ENCODE measurements around the gene CNPY2. TPM values are rescaled to one million over a fixed set of nuclear protein-coding genes. Genes with fewer than 3 reads are reported as not detected.

CNPY2 gene
- total RNA-seq, 1 experiment from 2014 or later: 193 TPM

GRCh38 chr12:56351325-56351724 lies 35.5 kb upstream of the CNPY2 start (continued):
- TF ChIP-seq AFF4 (CRISPR knock-in tag; IDR thresholded peaks at IDR 0.05; ENCODE audit: borderline replicate concordance) (no peak), SMAD3 (CRISPR knock-in tag; IDR thresholded peaks at IDR 0.05; ENCODE audit: borderline replicate concordance) (no peak), RELA (CRISPR knock-in tag; IDR thresholded peaks at IDR 0.05; ENCODE audit: borderline replicate concordance) (no peak), NR2C2 (CRISPR knock-in tag; IDR thresholded peaks at IDR 0.05) (no peak), TCF7 (CRISPR knock-in tag; IDR thresholded peaks at IDR 0.05; ENCODE audit: low read depth) (no peak), GRHL2 (CRISPR knock-in tag; IDR thresholded peaks at IDR 0.05; ENCODE audit: insufficient replicate concordance, severe bottlenecking) (no peak), SP1 (CRISPR knock-in tag; conservative IDR thresholded peaks at IDR 0.05) (no peak), GTF2I (CRISPR knock-in tag; conservative IDR thresholded peaks at IDR 0.05) (no peak), ETV6 (CRISPR knock-in tag; IDR thresholded peaks at IDR 0.05) (no peak), ELF4 (CRISPR knock-in tag; IDR thresholded peaks at IDR 0.05; ENCODE audit: low read depth) (no peak), MYBL2 (CRISPR knock-in tag; IDR thresholded peaks at IDR 0.05) (no peak)
- TF ChIP-seq, protein P1, sequence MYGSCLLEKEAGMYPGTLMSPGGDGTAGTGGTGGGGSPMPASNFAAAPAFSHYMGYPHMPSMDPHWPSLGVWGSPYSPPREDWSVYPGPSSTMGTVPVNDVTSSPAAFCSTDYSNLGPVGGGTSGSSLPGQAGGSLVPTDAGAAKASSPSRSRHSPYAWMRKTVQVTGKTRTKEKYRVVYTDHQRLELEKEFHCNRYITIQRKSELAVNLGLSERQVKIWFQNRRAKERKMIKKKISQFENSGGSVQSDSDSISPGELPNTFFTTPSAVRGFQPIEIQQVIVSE (CRISPR knock-in tag; IDR thresholded peaks at IDR 0.05; ENCODE audit: borderline replicate concordance): no peak
- TF ChIP-seq, protein P2, sequence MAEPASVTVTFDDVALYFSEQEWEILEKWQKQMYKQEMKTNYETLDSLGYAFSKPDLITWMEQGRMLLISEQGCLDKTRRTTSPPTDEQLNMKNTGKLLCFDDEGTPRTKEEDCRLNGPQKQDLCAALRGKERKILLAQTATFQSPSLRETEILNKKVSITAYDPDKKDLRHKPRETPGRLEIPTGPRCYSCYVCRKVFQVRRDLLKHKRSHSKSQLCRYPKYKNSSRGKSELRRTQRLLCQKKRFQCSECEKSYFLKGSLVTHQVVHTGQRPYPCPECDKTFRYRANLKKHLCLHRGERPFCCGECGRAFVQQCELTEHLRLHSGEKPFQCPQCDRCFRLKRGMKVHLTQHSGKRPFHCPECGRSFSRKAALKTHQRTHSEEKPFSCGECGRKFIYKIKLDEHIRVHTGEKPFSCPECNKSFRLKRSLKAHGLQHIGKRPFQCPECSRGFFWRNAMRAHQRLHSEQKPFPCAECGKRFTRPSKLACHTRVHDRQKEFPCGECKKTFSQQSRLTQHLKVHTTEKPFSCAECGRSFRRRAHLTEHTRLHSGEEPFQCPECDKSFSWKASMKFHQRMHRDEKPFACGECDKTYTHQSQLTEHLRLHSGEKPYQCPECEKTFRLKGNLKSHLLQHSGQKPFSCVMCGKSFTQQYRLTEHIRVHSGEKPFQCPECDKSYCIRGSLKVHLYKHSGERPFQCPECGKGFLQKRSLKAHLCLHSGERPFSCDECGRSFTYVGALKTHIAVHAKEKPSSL (CRISPR knock-in tag; conservative IDR thresholded peaks at IDR 0.05): no peak

DNA sequence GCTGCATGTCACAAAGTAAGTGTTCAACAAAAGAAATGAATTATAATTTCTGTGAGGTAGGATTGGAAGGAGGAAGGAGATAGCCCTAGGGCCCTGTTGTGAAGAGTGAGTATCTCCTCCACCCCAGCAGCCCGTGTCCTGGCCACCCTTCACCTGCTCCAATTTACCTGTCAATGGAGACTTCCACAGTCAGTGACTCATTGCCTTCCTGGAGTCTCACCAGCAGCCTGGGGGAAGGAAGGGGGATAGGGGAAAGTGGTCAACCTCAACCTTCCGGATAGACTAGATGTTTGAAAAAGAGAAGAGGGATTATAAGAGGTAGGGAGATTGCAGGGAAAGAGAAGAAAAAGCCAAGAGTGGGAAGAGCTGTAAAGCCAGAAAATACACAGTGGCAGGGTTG lies 34.9 kb upstream of the CNPY2 start:
- no peaks in the 10 kb centered on the region for H3K4me1 Mint-ChIP-seq
- no peaks in the 10 kb centered on the region for H3K9me3 Mint-ChIP-seq
- CTCF ChIA-PET: no interaction called here
- POLR2A ChIA-PET: no interaction called here
- no peak for DNase-seq (ENCODE audit: low spot score)
- ATAC-seq: no peak
- no peaks in the 10 kb centered on the region; the same call in 1 of the 2 replicates for H3K27me3 Mint-ChIP-seq (ENCODE audit: low read depth)
- no peak overlapping the region for H3K27ac Mint-ChIP-seq
- no peak overlapping the region for H3K4me3 Mint-ChIP-seq
- H3K36me3 Mint-ChIP-seq: peaks cover 53% of the 10 kb centered on the region
- TF ChIP-seq ZNF138 (CRISPR knock-in tag; conservative IDR thresholded peaks at IDR 0.05) (no peak), NFATC4 (CRISPR knock-in tag; IDR thresholded peaks at IDR 0.05) (no peak), GRHL2 (CRISPR knock-in tag; IDR thresholded peaks at IDR 0.05; ENCODE audit: insufficient replicate concordance, severe bottlenecking) (no peak), HMGA2 (CRISPR knock-in tag; IDR thresholded peaks at IDR 0.05) (no peak), TP53 (CRISPR knock-in tag; IDR thresholded peaks at IDR 0.05) (no peak), ZNF416 (CRISPR knock-in tag; IDR thresholded peaks at IDR 0.05) (no peak), PRRX2 (CRISPR knock-in tag; IDR thresholded peaks at IDR 0.05) (no peak), SMAD4 (CRISPR knock-in tag; IDR thresholded peaks at IDR 0.05) (no peak), TEAD4 (CRISPR knock-in tag; IDR thresholded peaks at IDR 0.05) (no peak), E2F4 (CRISPR knock-in tag; IDR thresholded peaks at IDR 0.05; ENCODE audit: borderline replicate concordance, low read depth) (no peak), KAT7 (CRISPR knock-in tag; IDR thresholded peaks at IDR 0.05; ENCODE audit: borderline replicate concordance) (no peak), PREB (CRISPR knock-in tag; IDR thresholded peaks at IDR 0.05; ENCODE audit: borderline replicate concordance) (no peak), ZNF423 (CRISPR knock-in tag; IDR thresholded peaks at IDR 0.05) (no peak)
- TF ChIP-seq, protein P3, sequence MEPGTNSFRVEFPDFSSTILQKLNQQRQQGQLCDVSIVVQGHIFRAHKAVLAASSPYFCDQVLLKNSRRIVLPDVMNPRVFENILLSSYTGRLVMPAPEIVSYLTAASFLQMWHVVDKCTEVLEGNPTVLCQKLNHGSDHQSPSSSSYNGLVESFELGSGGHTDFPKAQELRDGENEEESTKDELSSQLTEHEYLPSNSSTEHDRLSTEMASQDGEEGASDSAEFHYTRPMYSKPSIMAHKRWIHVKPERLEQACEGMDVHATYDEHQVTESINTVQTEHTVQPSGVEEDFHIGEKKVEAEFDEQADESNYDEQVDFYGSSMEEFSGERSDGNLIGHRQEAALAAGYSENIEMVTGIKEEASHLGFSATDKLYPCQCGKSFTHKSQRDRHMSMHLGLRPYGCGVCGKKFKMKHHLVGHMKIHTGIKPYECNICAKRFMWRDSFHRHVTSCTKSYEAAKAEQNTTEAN (CRISPR knock-in tag; IDR thresholded peaks at IDR 0.05): no peak
- TF ChIP-seq, protein P4, sequence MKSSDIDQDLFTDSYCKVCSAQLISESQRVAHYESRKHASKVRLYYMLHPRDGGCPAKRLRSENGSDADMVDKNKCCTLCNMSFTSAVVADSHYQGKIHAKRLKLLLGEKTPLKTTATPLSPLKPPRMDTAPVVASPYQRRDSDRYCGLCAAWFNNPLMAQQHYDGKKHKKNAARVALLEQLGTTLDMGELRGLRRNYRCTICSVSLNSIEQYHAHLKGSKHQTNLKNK (CRISPR knock-in tag; IDR thresholded peaks at IDR 0.05): no peak

All from WTC11 (cell line).